Measurements from ENCODE around the gene FCHO1.

- TF ChIP-seq, protein P1, sequence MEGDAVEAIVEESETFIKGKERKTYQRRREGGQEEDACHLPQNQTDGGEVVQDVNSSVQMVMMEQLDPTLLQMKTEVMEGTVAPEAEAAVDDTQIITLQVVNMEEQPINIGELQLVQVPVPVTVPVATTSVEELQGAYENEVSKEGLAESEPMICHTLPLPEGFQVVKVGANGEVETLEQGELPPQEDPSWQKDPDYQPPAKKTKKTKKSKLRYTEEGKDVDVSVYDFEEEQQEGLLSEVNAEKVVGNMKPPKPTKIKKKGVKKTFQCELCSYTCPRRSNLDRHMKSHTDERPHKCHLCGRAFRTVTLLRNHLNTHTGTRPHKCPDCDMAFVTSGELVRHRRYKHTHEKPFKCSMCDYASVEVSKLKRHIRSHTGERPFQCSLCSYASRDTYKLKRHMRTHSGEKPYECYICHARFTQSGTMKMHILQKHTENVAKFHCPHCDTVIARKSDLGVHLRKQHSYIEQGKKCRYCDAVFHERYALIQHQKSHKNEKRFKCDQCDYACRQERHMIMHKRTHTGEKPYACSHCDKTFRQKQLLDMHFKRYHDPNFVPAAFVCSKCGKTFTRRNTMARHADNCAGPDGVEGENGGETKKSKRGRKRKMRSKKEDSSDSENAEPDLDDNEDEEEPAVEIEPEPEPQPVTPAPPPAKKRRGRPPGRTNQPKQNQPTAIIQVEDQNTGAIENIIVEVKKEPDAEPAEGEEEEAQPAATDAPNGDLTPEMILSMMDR (IDR thresholded peaks at IDR 0.05) = no peak
- TF ChIP-seq POLR2AphosphoS5 (IDR thresholded peaks at IDR 0.05) (no peak), POLR2A (IDR thresholded peaks at IDR 0.05) (no peak), EP300 (IDR thresholded peaks at IDR 0.05) (no peak)
Observed at GRCh38 chr19:17797424-17798201, 46.3 kb downstream of the FCHO1 start.

Data from suprapubic skin (tissue), 4 donors.